SU-DHL-6 (cell line): ENCODE measurements around the gene SUN2.
A peak's percentile ranks its signal among the peaks of the same experiment; 100 is the strongest.

ENCODE experiments used
- H2AFZ ChIP-seq: fragments of 200-600 bp; sonication (generic); 2 replicates; pipeline ENCODE4 v1.6.1; 2014; ENCODE audit warnings: low read depth, mild to moderate bottlenecking, moderate library complexity, mixed read lengths, antibody characterized with exemption, low read length; ENCODE audit not compliant: severe bottlenecking
- H3F3A ChIP-seq: fragments of 200-600 bp; shearing (Covaris generic); 2 replicates; pipeline ENCODE4 v1.6.0; 2016; ENCODE audit warnings: antibody characterized with exemption, mild to moderate bottlenecking; ENCODE audit not compliant: insufficient read depth
- H3K27ac ChIP-seq: fragments of 200-600 bp; sonication (generic); 2 replicates; pipeline ENCODE4 v1.5.1; 2016; ENCODE audit warnings: low read depth, mild to moderate bottlenecking, low read length, moderate library complexity, mixed read lengths
- H3K27me3 ChIP-seq: fragments of 200-600 bp; sonication (generic), shearing (Covaris generic); 2 replicates; pipeline ENCODE4 v1.6.0; 2014; ENCODE audit warnings: mild to moderate bottlenecking, low read length
- H3K36me3 ChIP-seq: fragments of 200-600 bp; sonication (generic); 2 replicates; pipeline ENCODE4 v1.6.1; 2014; ENCODE audit warnings: mild to moderate bottlenecking, low read length, mixed read lengths
- H3K4me2 ChIP-seq: fragments of 300-600, 200-600 bp; shearing (Covaris generic), sonication (generic); 2 replicates; pipeline ENCODE4 v1.6.0; 2014; ENCODE audit warnings: low read length, low read depth, mild to moderate bottlenecking; ENCODE audit not compliant: poor library complexity, severe bottlenecking
- H3K4me3 ChIP-seq: fragments of 200-600 bp; sonication (generic); 2 replicates; pipeline ENCODE4 v1.5.1; 2014; ENCODE audit warnings: antibody characterized with exemption, low read length, mild to moderate bottlenecking, mixed read lengths; ENCODE audit not compliant: insufficient read depth, poor library complexity, severe bottlenecking
- H3K79me2 ChIP-seq: fragments of 200-600 bp; sonication (generic); 2 replicates; pipeline ENCODE4 v1.6.1; 2014; ENCODE audit warnings: mild to moderate bottlenecking, low read length, moderate library complexity; ENCODE audit not compliant: insufficient read depth
- H3K9ac ChIP-seq: fragments of 200-600 bp; sonication (generic); 2 replicates; pipeline ENCODE4 v1.7.0; 2014; ENCODE audit warnings: mild to moderate bottlenecking, low read length
- H3K9me2 ChIP-seq: fragments of 200-600 bp; sonication (generic); replicated peaks from 2 replicates; pipeline ENCODE4 v1.6.1; 2014; ENCODE audit warnings: low read length; ENCODE audit not compliant: insufficient read depth
- H3K9me3 ChIP-seq: fragments of 200-600 bp; sonication (generic); 2 replicates; pipeline ENCODE4 v1.6.1; 2014; ENCODE audit warnings: low read length, mixed read lengths; ENCODE audit not compliant: insufficient read depth
- H4K20me1 ChIP-seq: fragments of 200-600 bp; sonication (generic); 2 replicates; pipeline ENCODE4 v1.6.1; 2014; ENCODE audit warnings: low read depth, mild to moderate bottlenecking, antibody characterized with exemption, low read length, moderate library complexity, mixed read lengths
- EZH2phosphoT487 ChIP-seq: fragments of 200-600 bp; sonication (generic), shearing (Covaris generic); conservative IDR thresholded peaks from 2 replicates; pipeline ENCODE4 v1.6.1; 2018; ENCODE audit warnings: mild to moderate bottlenecking, antibody characterized with exemption, low read length, moderate library complexity, mixed read lengths
- TF ChIP-seq, protein P1 (sequence below): fragments of 200-600 bp; sonication (generic); IDR thresholded peaks from one replicate; pipeline ENCODE4 v1.5.1; 2017; ENCODE audit warnings: antibody characterized with exemption, mild to moderate bottlenecking, low read length, moderate library complexity; ENCODE audit not compliant: insufficient read depth, poor library complexity, severe bottlenecking

Gene SUN2

GRCh38 chr22:38707346-38707745, 48.5 kb downstream of the SUN2 start:
- peaks cover 65% of the 10 kb centered on the region for H3K79me2 ChIP-seq

DNA sequence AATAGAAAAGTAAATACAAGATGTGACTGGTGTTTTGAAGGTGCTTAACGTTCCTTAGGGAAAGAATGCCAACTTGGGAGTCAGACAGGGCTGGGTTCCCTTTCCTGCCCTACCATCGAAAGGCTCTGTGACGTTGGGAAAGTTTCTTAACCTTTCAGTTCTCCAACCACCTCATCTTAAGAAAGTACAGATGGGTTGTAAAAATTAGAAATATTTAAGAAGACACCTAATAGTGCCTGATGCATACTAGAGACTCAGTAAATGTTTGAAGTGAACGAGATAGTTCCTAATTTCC, 49.0 kb downstream of the SUN2 start:
- H3K4me3 ChIP-seq: peak overlapping the region; percentile 82
- H3F3A ChIP-seq: 0 out of 2 replicates have a peak, but pooled peaks cover 4% of the 10 kb centered on the region
- no peaks in the 10 kb centered on the region for H3K9me3 ChIP-seq
- H3K36me3 ChIP-seq: no peaks in the 10 kb centered on the region
- H2AFZ ChIP-seq: no peak overlapping the region
- peak overlapping the region; percentile 56; the same call in 1 of the 2 replicates for H3K27ac ChIP-seq
- H3K9me2 ChIP-seq: no peaks in the 10 kb centered on the region
- H3K9ac ChIP-seq: peak overlapping the region; percentile 83
- peak overlapping the region; percentile 74 for H3K4me2 ChIP-seq
- TF ChIP-seq, protein P1, sequence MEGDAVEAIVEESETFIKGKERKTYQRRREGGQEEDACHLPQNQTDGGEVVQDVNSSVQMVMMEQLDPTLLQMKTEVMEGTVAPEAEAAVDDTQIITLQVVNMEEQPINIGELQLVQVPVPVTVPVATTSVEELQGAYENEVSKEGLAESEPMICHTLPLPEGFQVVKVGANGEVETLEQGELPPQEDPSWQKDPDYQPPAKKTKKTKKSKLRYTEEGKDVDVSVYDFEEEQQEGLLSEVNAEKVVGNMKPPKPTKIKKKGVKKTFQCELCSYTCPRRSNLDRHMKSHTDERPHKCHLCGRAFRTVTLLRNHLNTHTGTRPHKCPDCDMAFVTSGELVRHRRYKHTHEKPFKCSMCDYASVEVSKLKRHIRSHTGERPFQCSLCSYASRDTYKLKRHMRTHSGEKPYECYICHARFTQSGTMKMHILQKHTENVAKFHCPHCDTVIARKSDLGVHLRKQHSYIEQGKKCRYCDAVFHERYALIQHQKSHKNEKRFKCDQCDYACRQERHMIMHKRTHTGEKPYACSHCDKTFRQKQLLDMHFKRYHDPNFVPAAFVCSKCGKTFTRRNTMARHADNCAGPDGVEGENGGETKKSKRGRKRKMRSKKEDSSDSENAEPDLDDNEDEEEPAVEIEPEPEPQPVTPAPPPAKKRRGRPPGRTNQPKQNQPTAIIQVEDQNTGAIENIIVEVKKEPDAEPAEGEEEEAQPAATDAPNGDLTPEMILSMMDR: no peak
- TF ChIP-seq EZH2phosphoT487: no peak
- H3K79me2 ChIP-seq: peaks cover 60% of the 10 kb centered on the region
- H4K20me1 ChIP-seq: peaks cover 5% of the 10 kb centered on the region; the same call in 1 of the 2 replicates
- H3K27me3 ChIP-seq: no peaks in the 10 kb centered on the region

More at GRCh38 chr22:38707346-38707745, 48.5 kb downstream of the SUN2 start:
- no peak for TF ChIP-seq EZH2phosphoT487
- TF ChIP-seq, protein P1: no peak
- H3K27ac ChIP-seq: no peak overlapping the region
- H3K9me2 ChIP-seq: no peaks in the 10 kb centered on the region
- H3K4me3 ChIP-seq: peak overlapping the region; percentile 82
- H3K27me3 ChIP-seq: no peaks in the 10 kb centered on the region
- peaks cover 5% of the 10 kb centered on the region; the same call in 1 of the 2 replicates for H4K20me1 ChIP-seq
- H3K9ac ChIP-seq: peak overlapping the region; percentile 83
- H3K36me3 ChIP-seq: no peaks in the 10 kb centered on the region
- 0 out of 2 replicates have a peak, but pooled peaks cover 4% of the 10 kb centered on the region for H3F3A ChIP-seq
- H3K4me2 ChIP-seq: peak overlapping the region; percentile 74
- no peak overlapping the region for H2AFZ ChIP-seq
- no peaks in the 10 kb centered on the region for H3K9me3 ChIP-seq

DNA sequence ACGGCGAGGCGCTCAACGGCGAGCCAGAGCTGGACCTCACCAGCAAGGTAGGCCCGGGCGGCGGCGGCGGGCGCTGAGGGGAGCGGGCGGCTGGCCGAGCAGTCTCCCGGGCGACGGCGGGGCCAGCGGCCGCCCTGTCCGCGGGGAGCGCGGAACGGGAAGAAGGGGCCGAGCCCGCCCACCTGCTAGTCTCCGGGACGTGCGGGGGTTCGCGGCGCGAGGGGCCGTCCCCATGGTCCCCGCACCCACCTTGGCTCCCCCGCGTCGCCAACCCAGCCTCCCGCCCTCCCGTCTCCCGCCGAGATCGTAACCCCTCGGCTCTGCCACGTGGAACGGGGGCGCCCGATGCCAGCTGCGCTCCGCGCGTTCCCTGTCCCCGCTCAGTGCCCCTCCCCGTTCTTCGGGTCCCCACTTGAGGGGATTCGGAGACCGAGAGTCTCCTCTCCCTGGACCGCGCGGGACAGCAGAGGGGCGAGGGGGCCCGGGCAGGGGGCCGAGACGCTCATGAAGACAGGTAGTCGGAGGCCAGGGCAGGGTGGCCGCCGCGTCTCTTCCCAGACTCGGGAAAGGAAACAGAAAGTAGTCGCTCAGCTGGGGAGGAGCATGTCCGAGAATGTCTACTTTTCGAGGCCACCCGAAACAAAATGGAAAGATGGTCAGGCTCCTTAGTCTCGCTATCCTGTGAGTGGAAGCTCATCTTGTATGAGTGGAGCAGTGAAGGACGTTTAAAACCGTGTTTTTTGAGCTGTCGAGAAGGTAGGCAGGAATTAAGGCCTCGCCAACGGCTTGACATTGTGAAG, 49.5 kb downstream of the SUN2 start:
- TF ChIP-seq EZH2phosphoT487: no peak
- TF ChIP-seq, protein P1: no peak
- H2AFZ ChIP-seq: peak overlapping the region; percentile 11

More for the DNA sequence above, 49.5 kb downstream of the SUN2 start:
- Histone ChIP-seq H3K79me2 (peaks cover 55% of the 10 kb centered on the region), H3K9me3 (no peaks in the 10 kb centered on the region), H3K36me3 (no peaks in the 10 kb centered on the region), H3K4me2 (peak overlapping the region; percentile 74), H3K27ac (peak overlapping the region; percentile 56), H4K20me1 (peaks cover 5% of the 10 kb centered on the region; the same call in 1 of the 2 replicates), H3F3A (0 out of 2 replicates have a peak, but pooled peaks cover 4% of the 10 kb centered on the region), H3K27me3 (no peaks in the 10 kb centered on the region), H3K4me3 (peak overlapping the region; percentile 82), H3K9me2 (no peaks in the 10 kb centered on the region), H3K9ac (peak overlapping the region; percentile 83)
